HG03565 (cell line): Measurements from ENCODE around the gene NUP42.
A peak's percentile ranks its signal among the peaks of the same experiment; 100 is the strongest.

Source experiments
- ATAC-seq: cut with Tn5 transposase; IDR thresholded peaks from one replicate; pipeline ENCODE4 v1.9.1; 2021; ENCODE audit warnings: mild to moderate bottlenecking, moderate library complexity; ENCODE audit not compliant: unreplicated experiment

NUP42 gene

GRCh38 chr7:23232966-23233365, 51.1 kb downstream of the NUP42 start:
- no peak for ATAC-seq

- peak; percentile 95 for ATAC-seq
These were observed 52.9 kb downstream of the NUP42 start for GRCh38 chr7:23234569-23235296.

- ATAC-seq, result no peak
These were observed 54.0 kb downstream of the NUP42 start for GRCh38 chr7:23235813-23236221.

GRCh38 chr7:23237000-23237399, 55.2 kb downstream of the NUP42 start:
- ATAC-seq, result no peak

- ATAC-seq, result no peak
These were observed 57.3 kb downstream of the NUP42 start for GRCh38 chr7:23238983-23239652.

DNA sequence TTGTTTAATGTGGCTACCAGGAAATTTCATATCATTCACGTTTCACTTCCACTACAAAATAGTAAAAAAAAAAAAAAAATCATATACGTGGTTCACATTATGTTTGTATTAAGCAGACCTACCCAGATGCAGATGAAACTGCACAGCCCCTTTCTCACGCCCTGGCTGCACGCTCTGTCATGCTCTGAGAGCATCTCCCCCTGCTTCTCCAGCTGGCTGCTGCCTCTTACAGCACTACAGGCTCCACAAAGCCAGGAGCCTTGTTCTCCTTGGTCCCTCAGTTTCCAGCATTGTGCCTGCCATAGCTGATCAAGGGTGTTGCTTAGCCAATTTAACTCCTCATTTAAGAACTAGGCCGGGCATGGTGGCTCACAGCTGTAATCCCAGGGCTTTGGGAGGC, 57.9 kb downstream of the NUP42 start:
- ATAC-seq, result no peak

DNA sequence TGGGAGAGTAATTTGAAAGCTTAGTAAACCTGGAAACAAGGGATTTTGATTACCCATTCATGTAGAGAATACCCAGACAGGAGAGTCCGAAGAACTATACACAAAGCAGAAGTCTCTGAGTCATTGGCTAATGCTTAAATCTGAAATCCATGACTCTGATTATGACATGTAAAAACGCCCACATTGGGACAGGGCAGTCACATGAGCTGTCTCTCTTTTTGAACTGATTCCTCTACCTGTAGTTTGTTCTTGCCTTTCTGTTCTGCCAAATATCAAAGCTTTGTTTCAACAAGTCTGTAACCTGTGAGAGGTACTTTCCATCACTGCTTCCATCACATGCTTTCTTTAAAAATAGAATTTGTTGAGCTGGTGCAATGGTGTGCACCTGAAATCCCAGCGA, 60.5 kb downstream of the NUP42 start:
- ATAC-seq, result no peak

DNA sequence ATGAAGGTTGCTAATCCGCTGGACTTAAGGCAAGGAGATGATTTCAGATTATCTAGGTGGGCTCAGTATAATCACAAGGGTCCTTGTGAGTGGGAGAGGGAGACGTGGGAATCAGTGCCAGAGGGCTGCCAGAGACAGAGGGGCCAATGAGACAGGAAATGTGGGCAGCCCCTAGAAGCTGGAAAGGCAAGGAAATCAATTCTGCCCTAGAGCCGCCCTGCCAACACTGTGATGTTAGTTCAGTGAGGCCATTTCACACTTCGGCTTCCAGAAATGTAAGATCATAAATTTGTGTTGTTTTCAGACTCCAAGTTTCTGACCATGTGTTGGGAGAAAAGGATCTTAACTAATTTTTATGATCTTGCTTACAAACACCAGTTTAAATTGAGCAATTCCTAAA, 61.1 kb downstream of the NUP42 start:
- no peak for ATAC-seq

GRCh38 chr7:23246555-23246954, 64.7 kb downstream of the NUP42 start, which contains the start of gene GPNMB:
GPNMB (plus strand) TSS chr7:23246775; CDS start chr7:23246858, 83 bp downstream.
- ATAC-seq, result no peak

DNA sequence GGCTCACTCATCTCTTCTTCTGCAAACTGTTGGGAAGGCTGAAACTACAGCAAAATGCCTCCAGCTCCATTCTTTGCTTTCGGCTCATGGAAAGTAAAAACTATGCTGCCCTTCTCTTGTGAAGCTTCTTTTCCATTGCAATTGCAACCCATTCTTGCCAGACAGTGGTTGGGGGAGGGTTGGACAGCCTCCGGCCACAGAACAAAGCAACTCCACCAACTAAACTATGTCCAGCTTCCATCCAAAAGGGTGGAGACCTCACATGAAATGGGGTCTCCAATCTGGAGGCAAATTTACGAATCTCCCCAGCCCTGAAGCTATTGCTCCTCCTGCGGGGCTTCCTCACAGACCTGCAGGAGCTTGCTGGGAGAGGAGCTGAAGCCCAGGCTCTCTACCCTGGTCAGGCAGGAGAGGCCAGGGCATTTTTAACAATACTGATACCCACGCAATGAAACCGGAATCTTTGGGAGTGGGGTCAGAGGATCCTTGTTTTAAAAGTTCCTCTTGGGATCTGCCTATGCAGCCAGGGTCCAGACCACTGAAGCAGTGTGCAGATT, 65.3 kb downstream of the NUP42 start:
- ATAC-seq, result no peak

GRCh38 chr7:23247603-23248335, 65.9 kb downstream of the NUP42 start:
- ATAC-seq, result no peak

DNA sequence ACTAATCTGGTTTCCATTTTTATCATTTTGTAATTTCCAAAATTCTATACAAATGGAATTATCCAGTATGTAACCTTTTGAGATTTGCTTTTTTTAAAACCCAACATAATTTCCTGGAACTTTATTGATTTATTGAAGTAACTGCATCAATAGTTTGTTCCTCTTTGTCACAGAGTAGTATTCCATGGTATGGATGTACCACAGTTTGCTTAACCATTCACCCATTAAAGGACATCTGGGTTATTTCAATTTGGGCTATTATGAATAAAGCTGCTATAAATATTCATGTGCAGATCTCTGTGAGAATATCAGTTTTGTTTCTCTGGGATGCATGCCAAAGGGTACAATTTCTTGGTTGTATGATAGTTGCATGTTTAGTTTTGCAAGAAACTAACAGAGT, 67.6 kb downstream of the NUP42 start:
- ATAC-seq, result no peak
